NCI-H524 treated with DMSO at 0.1 percent for 48 hours (cell line): ENCODE results near the gene EEFSEC.
A peak's percentile ranks its signal among the peaks of the same experiment; 100 is the strongest.

Source experiments
- DNase-seq: peaks from one replicate; lab custom pipeline; 2025; lab: John Stamatoyannopoulos, UW

The EEFSEC gene

DNA sequence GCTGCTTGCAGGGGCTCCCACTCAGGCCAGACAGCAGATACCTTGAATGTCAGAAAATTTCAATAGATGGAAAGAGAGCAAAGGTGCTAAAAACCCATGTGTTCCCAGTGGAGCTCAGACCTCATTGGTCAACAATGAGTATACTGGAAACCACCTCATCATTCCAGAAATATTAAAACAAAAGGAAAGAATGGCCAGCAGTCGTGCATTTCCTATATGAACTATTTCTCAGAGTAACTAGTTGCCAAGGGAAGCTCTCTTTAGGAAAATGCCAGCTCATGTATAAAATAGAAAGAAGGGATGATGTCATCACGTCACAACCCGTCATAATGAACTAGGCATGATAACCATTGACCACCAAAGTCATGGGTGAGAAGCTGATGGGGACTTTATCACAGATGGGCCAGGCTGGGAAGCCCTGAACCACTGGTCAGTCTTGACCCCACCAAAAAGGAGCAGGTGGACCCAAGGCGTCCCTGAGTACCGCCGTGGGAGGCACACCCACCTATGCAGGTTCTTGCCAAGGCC, 295.9 kb downstream of the EEFSEC start:
- no peak for DNase-seq

DNA sequence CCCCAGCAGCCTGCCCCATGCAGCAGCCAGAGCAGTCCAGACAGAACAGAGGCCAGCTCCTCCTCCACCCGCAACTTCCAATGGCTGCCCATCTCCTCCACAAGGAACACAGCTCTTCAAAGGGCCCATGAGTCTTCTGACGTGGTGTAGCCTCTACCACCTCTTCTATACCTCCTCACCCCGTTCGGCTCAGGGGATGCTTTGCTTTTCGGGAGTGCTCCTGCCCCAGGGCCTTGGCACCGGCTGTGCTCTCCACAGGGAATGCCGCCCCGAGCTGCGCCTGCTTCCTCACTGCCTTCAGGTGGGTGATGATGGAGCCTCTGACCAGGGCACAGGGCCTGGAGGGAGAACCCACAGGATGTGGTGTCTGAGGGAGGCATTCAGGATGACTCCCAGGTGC, 298.8 kb downstream of the EEFSEC start:
- DNase-seq, result no peak

DNA sequence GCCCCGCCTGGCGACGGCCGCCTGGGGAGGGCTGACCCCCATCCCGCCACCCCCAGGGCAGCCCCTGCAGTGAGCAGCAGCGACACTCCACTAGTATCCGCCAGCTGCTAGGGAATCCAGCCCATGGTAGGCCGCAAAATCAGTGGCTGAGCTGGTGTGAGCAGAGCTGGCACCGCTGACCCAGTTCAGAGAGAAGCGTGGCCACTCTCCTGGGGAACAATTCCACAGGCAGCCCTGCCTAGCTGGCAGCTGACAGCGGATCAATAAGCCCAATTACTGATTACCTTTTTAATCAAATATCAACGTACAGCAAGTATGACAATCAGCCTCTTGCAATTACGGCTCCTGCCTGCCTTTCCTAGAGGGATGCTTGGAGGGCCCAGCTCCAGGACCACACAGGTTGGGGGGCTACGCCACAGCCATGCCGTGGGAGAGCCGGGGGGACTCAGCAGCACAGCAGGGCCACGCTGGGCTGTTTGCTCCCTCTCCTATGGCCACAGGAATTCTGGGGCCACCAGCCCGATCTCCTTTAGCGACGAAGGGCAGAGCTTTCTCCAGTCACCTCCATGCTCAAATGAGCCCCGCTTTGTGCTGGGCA, 299.5 kb downstream of the EEFSEC start:
- DNase-seq, result no peak

DNA sequence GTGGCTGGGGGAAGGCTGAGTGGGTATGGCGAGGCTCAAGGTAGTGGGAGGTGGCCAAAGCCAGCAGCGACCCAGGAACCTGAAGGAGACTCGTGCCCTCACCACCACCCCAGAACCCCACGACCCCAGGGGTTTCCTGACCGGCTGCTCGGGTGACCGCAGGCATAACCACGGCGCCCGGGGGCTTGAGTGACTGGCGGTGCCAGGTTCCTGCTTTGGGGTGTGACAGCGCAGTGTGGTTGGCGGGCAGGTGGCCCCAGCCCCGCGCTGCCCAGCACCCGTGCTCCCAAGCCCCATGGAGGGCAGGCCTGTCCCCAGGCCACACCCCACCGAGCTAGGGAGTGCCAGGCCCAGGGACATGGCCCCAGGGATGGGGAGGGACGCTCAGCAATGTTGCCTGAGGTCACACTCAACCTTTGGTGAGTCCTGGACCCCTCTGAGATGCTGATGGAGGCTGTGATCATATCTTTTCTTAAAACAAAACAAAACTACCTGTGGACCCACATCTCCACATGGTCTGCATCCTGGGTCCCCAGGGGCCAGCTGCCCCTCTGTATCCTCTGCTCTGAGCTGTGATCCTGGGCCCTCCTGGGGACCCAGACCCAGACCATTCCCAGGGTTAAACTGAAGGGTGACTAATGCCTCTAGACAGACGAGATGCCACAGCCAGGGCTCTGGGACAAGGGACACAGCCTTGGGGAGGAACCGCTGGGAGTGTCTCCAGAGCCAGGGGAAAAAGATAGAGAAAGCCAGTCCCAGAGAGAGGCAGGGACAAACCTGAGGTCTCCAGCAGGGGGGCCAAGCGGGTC, 300.4 kb downstream of the EEFSEC start:
- DNase-seq, result no peak

DNA sequence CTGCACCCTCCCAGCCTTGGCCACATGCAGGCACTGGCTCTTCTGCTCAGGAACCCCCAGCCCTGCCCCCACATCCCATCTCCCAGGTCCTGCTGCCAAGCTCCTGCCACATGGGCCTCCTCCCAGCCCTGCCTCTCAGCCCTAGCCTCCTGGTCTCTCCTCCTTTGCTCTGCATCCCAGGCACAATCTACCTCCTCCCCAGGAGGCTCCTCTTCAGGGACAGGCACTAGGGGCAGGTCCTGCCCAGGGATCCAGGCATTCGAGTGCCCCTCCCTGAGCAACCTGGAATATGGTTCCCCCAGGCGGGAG, 301.0 kb downstream of the EEFSEC start:
- DNase-seq, result no peak

DNA sequence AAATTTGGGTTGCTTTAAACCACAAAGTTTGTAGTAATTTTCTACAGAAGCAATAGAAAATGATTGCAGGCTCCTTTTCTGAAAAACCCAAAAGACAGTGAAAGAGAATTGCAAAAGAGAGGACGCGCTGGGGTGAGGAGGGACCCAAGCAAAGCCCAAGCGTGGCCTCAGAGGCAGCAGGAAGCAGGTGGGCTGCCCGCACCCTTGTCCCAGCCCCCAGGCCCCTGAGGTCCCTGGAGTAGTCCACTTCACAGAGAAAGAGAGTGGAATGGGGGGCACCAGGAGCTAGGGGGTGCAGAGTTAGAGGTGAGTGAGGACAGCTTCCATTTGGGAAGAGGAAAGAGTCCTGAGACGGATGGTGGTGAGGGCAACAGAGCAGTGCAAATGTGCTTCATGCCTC, 301.8 kb downstream of the EEFSEC start:
- DNase-seq, result no peak

DNA sequence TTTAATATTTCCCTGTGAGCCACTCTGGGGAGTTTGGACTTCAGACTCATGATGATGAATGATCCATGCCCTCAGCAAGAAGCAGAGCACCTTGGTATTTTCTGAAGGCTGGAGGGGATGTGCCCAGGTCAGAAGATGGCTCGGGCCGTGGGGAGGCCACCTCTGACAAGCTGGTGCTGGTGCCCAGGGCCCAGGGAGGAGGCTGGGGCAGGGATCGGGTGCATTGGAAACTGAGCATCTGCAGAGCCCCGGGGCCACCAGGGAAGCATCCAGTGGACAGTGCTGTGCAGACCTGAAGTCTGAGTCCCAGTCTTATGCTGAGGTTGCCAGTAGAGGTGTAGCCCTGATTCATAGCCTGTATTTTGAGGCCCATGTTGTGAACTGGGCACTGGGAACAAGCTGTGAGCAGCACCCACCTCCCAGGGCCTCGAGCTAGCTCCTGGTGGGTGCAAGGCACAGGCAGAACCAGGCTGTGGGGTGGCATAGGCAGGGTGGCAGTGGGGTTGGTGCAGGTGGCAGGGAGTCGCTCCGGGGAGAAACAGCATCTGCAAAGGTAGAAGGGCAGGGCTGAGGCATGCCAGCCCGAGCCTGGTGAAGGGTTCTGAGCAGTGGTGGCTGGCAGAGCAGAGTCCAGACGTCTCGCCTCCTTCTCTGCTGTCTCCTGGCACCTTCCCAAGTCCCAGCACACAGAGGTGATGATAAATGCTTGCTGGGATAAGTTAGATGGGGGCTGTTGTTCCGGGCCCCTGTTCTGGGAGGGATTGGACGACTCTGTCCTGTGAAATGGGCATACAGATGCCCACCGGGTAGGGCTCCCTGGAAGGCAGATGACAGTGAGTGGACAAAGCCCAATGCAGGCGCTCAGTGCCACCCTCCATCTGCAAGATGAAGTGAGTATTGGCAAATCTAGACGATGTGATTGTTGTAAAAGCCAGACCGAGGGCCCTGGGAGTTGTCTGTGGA, 302.8 kb downstream of the EEFSEC start:
- no peak for DNase-seq

DNA sequence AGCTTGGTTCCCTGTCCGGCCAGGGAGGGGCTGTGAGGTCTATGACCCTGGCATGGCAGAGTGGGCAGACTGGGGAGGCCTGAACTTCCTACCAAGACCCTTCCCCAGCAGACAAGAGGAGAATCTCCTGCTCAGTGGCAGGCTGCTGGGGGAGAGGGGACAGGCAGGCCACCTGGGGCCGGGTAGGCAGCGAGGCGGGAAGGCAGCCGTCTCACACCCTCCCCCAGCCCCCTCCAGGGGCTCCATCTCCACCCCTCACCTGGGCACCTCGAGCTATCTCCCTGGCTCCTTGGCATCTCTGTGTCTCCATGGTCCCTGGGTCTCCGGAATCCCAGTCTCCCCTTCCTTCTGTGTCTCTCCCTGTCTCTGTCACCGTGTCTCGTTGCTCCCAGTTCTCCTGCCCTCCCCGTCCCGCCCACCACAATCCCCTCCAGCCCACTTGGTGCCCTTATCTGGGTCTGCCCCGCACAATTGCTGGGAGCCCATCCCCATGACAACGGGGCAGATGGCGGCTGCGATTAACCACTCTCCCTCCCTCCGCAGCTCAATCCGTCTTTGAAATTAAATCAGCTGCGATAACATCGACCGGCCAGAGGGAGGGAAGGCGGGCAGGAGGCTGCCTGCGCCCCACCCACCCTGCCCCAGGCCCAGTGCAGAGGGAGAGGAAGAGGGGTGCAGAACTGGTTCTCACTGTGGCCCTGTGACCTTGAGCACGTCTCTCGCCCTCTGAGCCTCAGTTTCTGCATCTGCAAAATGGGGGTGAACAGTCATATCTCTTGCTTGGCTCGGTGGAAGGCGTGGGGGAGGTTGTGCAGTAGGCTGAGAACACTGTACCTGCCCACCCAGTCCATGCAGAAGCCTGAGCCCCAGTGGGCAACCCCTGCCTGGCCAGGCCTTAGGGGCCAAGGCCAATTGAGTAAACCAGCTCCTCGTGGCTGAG, 303.8 kb downstream of the EEFSEC start:
- peak; percentile 82 for DNase-seq

DNA sequence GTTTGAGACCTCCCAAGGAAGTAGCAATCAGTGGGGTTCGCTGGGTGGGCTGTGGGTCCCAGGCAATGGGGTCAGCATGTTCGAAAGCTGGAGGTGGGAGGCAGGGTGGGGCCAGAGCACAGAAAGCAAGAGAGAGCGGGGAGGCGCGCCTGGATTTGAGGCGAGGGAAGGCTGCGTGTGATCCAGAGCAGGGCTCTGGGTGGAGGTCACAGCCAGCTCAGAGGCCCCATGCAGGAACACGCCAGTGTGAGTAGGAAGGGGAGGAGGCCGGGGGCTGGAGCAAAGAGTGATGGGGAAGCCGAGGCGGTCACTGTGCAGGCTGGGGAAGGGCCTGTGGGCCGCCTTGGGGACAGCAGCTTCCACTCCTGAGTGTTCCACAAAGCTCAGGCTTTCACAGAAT, 304.7 kb downstream of the EEFSEC start:
- no peak for DNase-seq
